HepG2 (cell line): ENCODE data around the gene IFT80. TPM values are rescaled to one million over a fixed set of nuclear protein-coding genes. Genes with fewer than 3 reads are reported as not detected.

Source experiments
- HDAC6 ChIP-seq: fragments of 200-600 bp; sonication (generic); IDR thresholded peaks from 2 replicates; pipeline ENCODE4 v1.7.0; 2017; ENCODE audit warnings: mild to moderate bottlenecking, antibody characterized with exemption, low read length, low read depth
- HNRNPUL1 ChIP-seq: fragments of 200-400 bp; formaldehyde crosslinking; IDR thresholded peaks from 2 replicates; pipeline ENCODE4 v1.6.1; 2017; ENCODE audit warnings: low read depth, mild to moderate bottlenecking, low read length, moderate library complexity
- MTERF4 ChIP-seq: sonication (generic); formaldehyde crosslinking; IDR thresholded peaks from 2 replicates; pipeline ENCODE4 v1.8.0; 2023; ENCODE audit warnings: mild to moderate bottlenecking, missing genetic modification reagents
- PAWR ChIP-seq: sonication (generic); formaldehyde crosslinking; IDR thresholded peaks from 2 replicates; pipeline ENCODE4 v1.4.0; 2020; ENCODE audit warnings: missing genetic modification reagents, mild to moderate bottlenecking, borderline replicate concordance
- RERE ChIP-seq: IDR thresholded peaks from 2 replicates; pipeline ENCODE4 v1.6.1; 2016; ENCODE audit warnings: low read depth, missing genetic modification reagents, missing compliant biosample characterization
- U2AF2 ChIP-seq: fragments of 200-400 bp; formaldehyde crosslinking; IDR thresholded peaks from 2 replicates; pipeline ENCODE4 v1.6.1; 2017; ENCODE audit warnings: low read depth, mild to moderate bottlenecking, low read length
- ZBTB1 ChIP-seq: sonication (generic); formaldehyde crosslinking; IDR thresholded peaks from 2 replicates; pipeline ENCODE4 v1.4.0; 2020; ENCODE audit warnings: missing genetic modification reagents, borderline replicate concordance
- ZBTB40 ChIP-seq, 2 experiments: fragments of 450-650 bp in 1 of 2; sonication (generic) in 1 of 2; formaldehyde crosslinking in 1 of 2; IDR thresholded peaks; 2 replicates each; pipeline versions ENCODE4 v1.6.1 to v1.8.0; 2016 to 2022; ENCODE audit warnings: antibody characterized with exemption in 1 of 2, mild to moderate bottlenecking in 1 of 2, missing genetic modification reagents in 1 of 2
- ZFP90 ChIP-seq: sonication (generic); formaldehyde crosslinking; IDR thresholded peaks from 2 replicates; pipeline ENCODE4 v1.8.0; 2022; ENCODE audit warnings: missing genetic modification reagents, mild to moderate bottlenecking, inconsistent platforms, borderline replicate concordance
- ZNF317 ChIP-seq: sonication (generic); formaldehyde crosslinking; IDR thresholded peaks from 2 replicates; pipeline ENCODE4 v1.5.0; 2020; ENCODE audit warnings: mild to moderate bottlenecking, missing genetic modification reagents
- ZNF644 ChIP-seq: IDR thresholded peaks from 2 replicates; pipeline ENCODE4 v1.6.1; 2016; ENCODE audit warnings: low read depth
- ZSCAN29 ChIP-seq: sonication (generic); formaldehyde crosslinking; conservative IDR thresholded peaks from 2 replicates; pipeline ENCODE4 v1.4.0; 2020; ENCODE audit warnings: mild to moderate bottlenecking, missing genetic modification reagents
- polyA plus RNA-seq, 8 experiments: library from polyadenylated mRNA; depleted of rRNA in 3 of 8; stranded (reverse) in 7 of 8; unstranded in 1 of 8; fragments of >200 nt; fragmentation: Illumina TruSeq in 4 of 8; extraction: Trizol in 4 of 8; gene quantifications; 2 replicates each; pipeline versions ENCODE4 v1.2.1 to v1.2.3, GENCODE V29; 2011 to 2016; ENCODE audit warnings: low read depth in 4 of 8, missing spikeins in 1 of 8, mixed read lengths in 1 of 8; ENCODE audit not compliant: insufficient read depth in 1 of 8
- total RNA-seq, 5 experiments: library from RNA; depleted of rRNA; stranded (reverse); fragments of >200 nt; fragmentation: Illumina TruSeq; extraction: Trizol; gene quantifications; 2 replicates each; pipeline ENCODE4 v1.2.3, GENCODE V29; 2016; ENCODE audit warnings: low read depth in 1 of 5

The IFT80 gene
- total and polyA plus RNA-seq, 2 of the 13 experiments (the other 11 are each of a cell fraction or from before 2014, with no cell fraction given) = 11.4 to 15.7 TPM

GRCh38 chr3:160399125-160400029 is at the start of gene IFT80, which contains the start of gene SMC4 (continued):
- TF ChIP-seq RERE (CRISPR knock-in tag) = no peak
- no peak for TF ChIP-seq ZSCAN29 (CRISPR knock-in tag)
- no peak for TF ChIP-seq ZFP90 (CRISPR knock-in tag)
- TF ChIP-seq MTERF4 (CRISPR knock-in tag) = no peak
- TF ChIP-seq PAWR (CRISPR knock-in tag) = no peak
- TF ChIP-seq ZNF644 (CRISPR knock-in tag) = no peak
- TF ChIP-seq ZBTB40 (IDR thresholded peaks at IDR 0.05) = no peak
- TF ChIP-seq ZBTB40 (CRISPR knock-in tag; IDR thresholded peaks at IDR 0.05) = no peak
- TF ChIP-seq ZNF317 (CRISPR knock-in tag) = no peak
- TF ChIP-seq HDAC6 = no peak
- no peak for TF ChIP-seq U2AF2
- TF ChIP-seq ZBTB1 (CRISPR knock-in tag) = no peak
- no peak for TF ChIP-seq HNRNPUL1
